Esophagus squamous epithelium (tissue), 5 donors: ENCODE measurements around the gene CTBP1. TPM values are rescaled to one million over a fixed set of nuclear protein-coding genes. Genes with fewer than 3 reads are reported as not detected.
A peak's percentile ranks its signal among the peaks of the same experiment; 100 is the strongest.

Source experiments
- DNase-seq: peaks from one replicate; lab custom pipeline; 2025; lab: John Stamatoyannopoulos, UW
- H3K27ac ChIP-seq, 4 donors: fragments of 200-600 bp; sonication (generic); one replicate each; pipeline ENCODE4 v1.5.1; 2016 to 2019; ENCODE audit warnings: mild to moderate bottlenecking in 1 of 4
- H3K27me3 ChIP-seq, 4 donors: fragments of 200-600 bp; sonication (generic); 1 replicate in 3 of 4; 2 replicates in 1 of 4; pipeline versions ENCODE4 v1.5.1 to v1.6.0; 2017 to 2021; ENCODE audit warnings: antibody characterized with exemption in 1 of 4
- H3K36me3 ChIP-seq, 3 donors: fragments of 200-600 bp; sonication (generic); one replicate each; pipeline ENCODE4 v1.5.1; 2016 to 2019
- H3K4me1 ChIP-seq, 3 donors: fragments of 200-600 bp; sonication (generic); one replicate each; pipeline ENCODE4 v1.5.1; 2017 to 2019
- H3K4me3 ChIP-seq, 4 donors: fragments of 200-600 bp; sonication (generic); 1 replicate in 3 of 4; 2 replicates in 1 of 4; pipeline ENCODE4 v1.5.1; 2016 to 2019; ENCODE audit warnings: mild to moderate bottlenecking in 2 of 4, moderate library complexity in 1 of 4
- H3K9me3 ChIP-seq, 3 donors: fragments of 200-600 bp; sonication (generic); one replicate each; pipeline ENCODE4 v1.5.1; 2016 to 2019
- CTCF ChIP-seq, 6 experiments: fragments of 450-650 bp in 4 of 6; fragments of 200-600 bp in 2 of 6; sonication (generic) in 2 of 6; IDR thresholded peaks; one replicate each; pipeline ENCODE4 v1.5.1; 2016 to 2019; ENCODE audit warnings: antibody characterized with exemption in 6 of 6, mild to moderate bottlenecking in 4 of 6, moderate library complexity in 4 of 6
- POLR2A ChIP-seq, 4 donors: fragments of 450-650 bp; IDR thresholded peaks; one replicate each; pipeline ENCODE4 v1.6.1; 2017; ENCODE audit warnings: antibody characterized with exemption in 4 of 4, mild to moderate bottlenecking in 4 of 4, moderate library complexity in 3 of 4
- WGBS, 2 donors: methylation state at CpG; one replicate each; pipeline ENCODE4 v1.1.5; 2018; 5-methylcytosine and 5-hydroxymethylcytosine counted together
- intact Hi-C: fragments of 100-400 bp; cut with DNase I; formaldehyde crosslinking; loops from one replicate; pipeline ENCODE4 v1.15.0; 2022
- total RNA-seq, 4 donors: library from RNA; depleted of rRNA; stranded (reverse); fragments of >200 nt; gene quantifications; one replicate each; pipeline ENCODE4 v1.1.0, GENCODE V29; 2016
- donor health status: DM: yes; HTN: yes; CAD: no.

Gene CTBP1
- total RNA-seq, 4 donors from 2014 or later = 72.2 to 121 (median 113) TPM

- WGBS, 2 donors = 1 to 11% methylated on average over 8 to 26 of the region's 95 CpGs
- TF ChIP-seq CTCF (IDR thresholded peaks at IDR 0.05) (peak in 1 of 6 experiments; percentile 21), POLR2A (IDR thresholded peaks at IDR 0.05) (peak in 3 of 4 donors; percentile 40 to 90 (median 76))
- intact Hi-C loops = loop anchor here (5.0 kb wide), 1 partner anchor 58 kb away; the partner anchor contains the start of gene UVSSA
- Histone ChIP-seq H3K27ac (peak within 1 kb of the TSS; percentile 96 to 100 (median 98)), H3K27me3 (no peaks in the 10 kb centered on the region), H3K4me3 (peak within 1 kb of the TSS; percentile 80 to 98 (median 92)), H3K9me3 (no peaks in the 10 kb centered on the region), H3K4me1 (peaks cover 19 to 51% (median 37%) of the 10 kb centered on the region in 3 donors), H3K36me3 (no peaks in the 10 kb centered on the region)
- peak; percentile 73 for DNase-seq
Measured at GRCh38 chr4:1289207-1290164, 40.6 kb upstream of the CTBP1 start, which contains the start of gene MAEA. Gene MAEA, plus strand, starts transcription at chr4:1289891. Its CDS starts 23 bp downstream, at chr4:1289914.

GRCh38 chr4:1288786-1289185 is 39.9 kb upstream of the CTBP1 start:
- TF ChIP-seq CTCF (IDR thresholded peaks at IDR 0.05) = no peak
- TF ChIP-seq POLR2A (IDR thresholded peaks at IDR 0.05) = no peak
- H3K9me3 ChIP-seq = no peaks in the 10 kb centered on the region
- no peak for DNase-seq
- no peaks in the 10 kb centered on the region for H3K27me3 ChIP-seq
- 60 to 68% methylated on average over 7 of the region's 7 CpGs for WGBS, 2 donors
- intact Hi-C loops = no loop called here
- H3K27ac ChIP-seq = peak overlapping the region; percentile 96 to 100 (median 98)
- no peaks in the 10 kb centered on the region for H3K36me3 ChIP-seq
- peak overlapping the region in 3 of 4 donors; percentile 80 to 98 (median 94) for H3K4me3 ChIP-seq
- H3K4me1 ChIP-seq = peaks cover 19 to 44% (median 31%) of the 10 kb centered on the region in 3 donors

- 78 to 92% methylated on average over 8 to 9 of the region's 21 CpGs for WGBS, 2 donors
- Histone ChIP-seq H3K27me3 (no peaks in the 10 kb centered on the region), H3K27ac (no peak overlapping the region), H3K4me1 (peaks cover 4 to 16% (median 11%) of the 10 kb centered on the region in 3 donors), H3K36me3 (no peaks in the 10 kb centered on the region), H3K9me3 (no peaks in the 10 kb centered on the region), H3K4me3 (no peak overlapping the region)
- no peak for DNase-seq
- TF ChIP-seq POLR2A (IDR thresholded peaks at IDR 0.05) = no peak
- TF ChIP-seq CTCF (IDR thresholded peaks at IDR 0.05) = peak in 3 of 6 experiments; percentile 11 to 47 (median 21)
- intact Hi-C loops = no loop called here
Measured at GRCh38 chr4:1285790-1286553, 37.0 kb upstream of the CTBP1 start.

- H3K27me3 ChIP-seq = no peaks in the 10 kb centered on the region
- 50 to 74% methylated on average over 2 to 11 of the region's 11 CpGs for WGBS, 2 donors
- H3K27ac ChIP-seq = no peak overlapping the region
- H3K4me1 ChIP-seq = peaks cover 0 to 9% (median 6%) of the 10 kb centered on the region in 3 donors
- no peak for DNase-seq
- intact Hi-C loops = no loop called here
- H3K9me3 ChIP-seq = no peaks in the 10 kb centered on the region
- TF ChIP-seq POLR2A (IDR thresholded peaks at IDR 0.05) (no peak), CTCF (IDR thresholded peaks at IDR 0.05) (no peak)
- H3K36me3 ChIP-seq = no peaks in the 10 kb centered on the region
- no peak overlapping the region for H3K4me3 ChIP-seq
Measured at GRCh38 chr4:1285151-1285789, 36.3 kb upstream of the CTBP1 start.
